HG03558 (cell line): Measurements from ENCODE around the gene PDZD2.
"Not testable (repeated sequence)": the region's sequence is repeated elsewhere in the genome, so short reads cannot be mapped to it uniquely, and the experiment has no call there.

Experiments
- ATAC-seq: cut with Tn5 transposase; IDR thresholded peaks from one replicate; pipeline ENCODE4 v1.9.1; 2021; ENCODE audit warnings: moderate number of reproducible peaks; ENCODE audit not compliant: unreplicated experiment; ENCODE audit errors: extremely low read depth

Gene PDZD2

DNA sequence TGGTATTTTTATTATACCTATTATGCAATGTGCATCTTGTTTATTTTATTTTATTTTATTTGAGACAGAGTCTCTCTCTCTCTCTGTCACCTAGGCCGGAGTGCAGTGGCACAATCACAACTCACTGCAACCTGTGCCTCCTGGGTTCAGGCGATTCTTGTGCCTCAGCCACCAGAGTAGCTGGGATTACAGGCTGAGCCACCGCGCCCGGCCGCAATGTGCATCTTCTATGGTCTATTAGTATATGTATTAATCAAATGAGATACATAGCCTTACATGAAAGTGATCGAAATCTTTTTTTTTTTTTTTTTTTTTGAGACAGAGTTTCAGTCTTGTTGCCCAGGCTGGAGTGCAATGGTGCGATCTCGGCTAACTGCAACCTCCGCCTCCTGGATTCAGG is 89.9 kb downstream of the PDZD2 start:
- not testable (repeated sequence) for ATAC-seq

DNA sequence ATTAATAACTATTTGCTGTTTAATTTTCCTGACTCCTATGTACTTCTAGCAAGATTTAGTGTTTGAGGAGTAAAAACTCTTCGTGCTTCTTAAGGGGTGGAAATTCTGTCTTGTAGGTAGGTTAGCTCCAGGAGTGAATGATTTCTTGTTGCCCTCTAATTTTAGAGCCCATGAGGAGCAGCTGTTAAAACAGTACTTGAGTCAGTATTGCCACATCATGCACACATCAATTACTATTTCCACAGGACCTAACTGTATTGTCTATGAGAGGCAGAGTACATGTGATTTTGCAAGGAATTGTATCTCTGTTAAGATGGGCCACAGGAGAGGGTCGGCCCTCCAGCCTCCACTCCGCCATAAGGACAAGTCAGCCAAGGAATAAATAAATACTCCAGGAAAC is 91.2 kb downstream of the PDZD2 start:
- ATAC-seq, result no peak

DNA sequence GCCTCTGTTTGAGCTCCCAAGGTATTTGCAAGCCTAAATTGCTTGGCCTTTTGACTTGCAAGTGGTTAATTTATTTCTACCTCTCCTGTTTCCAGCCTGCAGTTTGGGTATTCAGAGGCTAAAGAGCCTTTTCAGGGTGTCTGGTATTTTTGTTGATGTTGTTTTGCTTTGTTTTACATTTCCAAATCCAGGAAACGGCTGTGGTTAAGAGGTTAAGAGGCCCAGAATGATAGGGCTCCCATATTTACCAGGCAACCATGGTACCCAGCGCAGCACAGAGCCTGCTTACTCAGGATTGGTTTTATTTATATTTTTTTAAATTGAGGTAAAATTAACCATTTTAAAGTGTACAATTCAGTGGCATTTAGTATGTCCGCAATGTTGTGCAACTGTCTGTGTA is 92.1 kb downstream of the PDZD2 start:
- no peak for ATAC-seq

DNA sequence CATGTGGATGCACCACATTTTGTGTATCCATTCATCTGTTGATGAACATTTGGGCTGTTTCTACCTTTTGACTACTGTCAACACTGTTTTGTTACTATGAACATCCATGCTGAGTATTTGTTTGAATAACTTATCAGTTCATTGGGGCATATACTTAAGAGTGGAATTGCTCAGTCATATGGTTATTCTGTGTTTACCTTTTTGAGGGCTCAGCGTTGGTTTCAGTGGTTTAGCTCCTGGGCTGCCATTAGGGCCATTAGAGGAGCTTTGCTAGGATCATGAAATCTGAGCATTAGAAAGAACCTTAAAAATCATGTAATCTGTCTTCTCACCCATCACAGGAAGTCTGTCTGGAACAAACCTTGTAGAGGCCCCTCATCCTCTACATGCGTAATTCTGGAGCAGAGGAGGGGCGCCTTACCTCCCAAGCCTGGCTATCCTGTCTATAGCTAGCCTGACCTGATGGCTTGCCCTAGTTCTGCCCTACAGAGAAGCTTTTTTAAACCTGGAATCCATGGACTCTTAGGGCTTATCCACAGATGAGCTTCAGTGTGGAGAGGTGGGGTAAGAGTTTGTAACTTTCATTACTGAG is 92.9 kb downstream of the PDZD2 start:
- no peak for ATAC-seq

DNA sequence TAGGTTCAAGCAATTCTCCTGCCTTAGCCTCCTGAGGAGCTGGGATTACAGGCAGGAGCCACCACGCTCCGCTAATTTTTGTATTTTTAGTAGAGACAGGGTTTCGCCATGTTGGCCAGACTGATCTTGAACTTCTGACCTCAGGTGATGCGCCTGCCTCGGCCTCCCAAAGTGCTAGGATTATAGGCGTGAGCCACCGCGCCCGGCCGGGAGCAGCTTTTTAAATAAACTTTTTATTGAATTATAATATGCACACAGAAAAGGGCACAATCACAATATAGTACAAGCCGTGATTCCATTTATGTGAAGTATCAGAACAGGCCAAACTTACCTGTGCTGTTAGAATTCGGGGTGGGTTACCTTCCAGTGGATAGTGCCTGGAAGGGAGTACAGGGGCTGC is 93.9 kb downstream of the PDZD2 start:
- not testable (repeated sequence) for ATAC-seq

DNA sequence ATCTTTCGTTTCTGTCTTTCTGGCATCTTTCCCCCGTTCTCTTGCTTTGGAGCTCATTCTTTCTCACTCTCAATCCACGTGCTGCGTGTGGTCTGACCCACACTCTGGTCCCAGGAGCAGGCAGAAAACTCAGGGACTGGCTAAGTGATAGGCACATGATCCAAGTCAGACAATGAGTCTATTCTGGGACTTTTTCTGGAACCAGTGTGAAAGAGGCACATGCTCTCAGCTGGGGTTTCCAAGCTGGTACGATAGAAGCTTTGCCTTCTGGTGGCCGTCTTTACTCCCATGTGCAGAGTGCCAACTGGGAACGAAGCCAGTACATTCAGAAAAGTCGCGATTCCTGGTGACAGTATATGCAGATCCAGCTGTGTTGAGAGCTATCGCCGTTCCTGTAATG is 94.4 kb downstream of the PDZD2 start:
- ATAC-seq, result no peak

DNA sequence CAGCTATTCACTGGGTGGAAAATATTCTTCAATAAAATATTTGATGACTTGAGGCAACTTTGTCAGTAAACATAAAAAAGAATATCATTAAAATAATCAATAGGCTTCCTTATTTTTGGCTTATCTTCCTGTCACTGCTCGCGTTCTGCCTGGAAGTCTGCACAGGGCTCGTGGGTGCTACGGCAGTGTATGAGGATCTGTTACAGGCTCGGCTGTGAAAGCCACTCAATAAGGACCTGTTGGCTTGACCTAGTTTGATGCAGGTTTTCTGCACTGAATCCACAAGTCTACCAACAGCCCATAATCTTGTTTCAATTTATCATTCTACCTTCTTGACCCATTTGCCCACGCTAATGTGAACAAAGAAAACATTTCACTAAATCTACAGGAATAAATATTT is 97.2 kb downstream of the PDZD2 start:
- no peak for ATAC-seq

DNA sequence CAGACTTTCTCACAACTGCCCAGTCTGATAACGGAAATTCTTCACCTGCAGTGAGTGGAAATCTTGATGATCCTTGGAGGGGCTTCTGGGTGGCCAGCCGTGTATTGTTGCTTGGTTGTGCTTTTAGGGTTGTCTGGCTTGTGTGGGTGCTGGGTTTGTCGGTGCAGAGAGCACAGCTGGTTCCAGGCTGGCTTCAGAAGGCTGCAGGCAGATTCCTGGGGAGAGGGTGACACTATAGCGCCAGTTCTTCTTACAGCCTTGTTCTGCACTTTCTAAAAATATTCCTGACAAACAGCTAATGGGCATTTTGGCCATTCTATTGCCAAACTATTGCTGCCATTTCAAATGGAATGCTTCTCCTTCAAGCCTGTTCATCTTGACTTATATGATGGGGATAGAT is 99.3 kb downstream of the PDZD2 start:
- ATAC-seq, result no peak

DNA sequence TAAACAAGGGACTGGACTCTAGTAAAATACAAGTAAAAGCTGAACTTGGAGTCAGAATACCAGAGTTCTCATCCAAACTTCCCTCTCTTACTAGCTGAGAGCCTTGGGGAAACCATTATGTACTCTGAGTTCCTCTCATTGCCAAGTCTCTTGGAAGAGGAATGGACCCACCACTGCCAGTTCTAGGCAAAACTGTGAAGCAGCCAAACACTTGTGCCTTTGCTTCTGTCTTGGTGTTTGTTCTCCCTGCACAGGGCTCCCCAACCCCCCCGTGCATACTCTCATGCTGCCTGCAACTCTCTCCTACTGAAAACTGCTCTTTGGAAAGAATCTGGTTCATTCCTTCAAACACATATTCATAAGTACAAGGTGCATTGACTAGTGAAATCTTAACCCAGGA is 102.6 kb downstream of the PDZD2 start:
- ATAC-seq, result no peak

DNA sequence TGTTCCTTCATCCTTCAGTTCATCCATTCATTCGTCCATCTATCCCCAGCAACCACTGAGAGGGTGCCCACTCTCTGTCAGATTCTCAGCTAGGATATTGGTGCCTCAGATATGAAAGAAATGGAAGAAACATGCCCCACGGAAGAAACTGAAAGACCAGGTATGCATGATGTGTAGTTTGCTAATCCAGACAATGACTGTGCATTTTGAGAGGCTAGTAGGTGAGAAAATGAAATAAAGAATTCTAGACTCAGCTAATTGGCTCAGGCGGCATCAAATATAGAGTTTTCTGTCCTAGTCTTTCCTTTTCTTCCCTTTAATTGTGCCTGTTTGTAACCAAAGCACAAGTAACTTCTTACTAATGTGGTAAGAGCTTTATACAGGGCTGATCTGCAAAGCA is 104.7 kb downstream of the PDZD2 start:
- ATAC-seq, result no peak

DNA sequence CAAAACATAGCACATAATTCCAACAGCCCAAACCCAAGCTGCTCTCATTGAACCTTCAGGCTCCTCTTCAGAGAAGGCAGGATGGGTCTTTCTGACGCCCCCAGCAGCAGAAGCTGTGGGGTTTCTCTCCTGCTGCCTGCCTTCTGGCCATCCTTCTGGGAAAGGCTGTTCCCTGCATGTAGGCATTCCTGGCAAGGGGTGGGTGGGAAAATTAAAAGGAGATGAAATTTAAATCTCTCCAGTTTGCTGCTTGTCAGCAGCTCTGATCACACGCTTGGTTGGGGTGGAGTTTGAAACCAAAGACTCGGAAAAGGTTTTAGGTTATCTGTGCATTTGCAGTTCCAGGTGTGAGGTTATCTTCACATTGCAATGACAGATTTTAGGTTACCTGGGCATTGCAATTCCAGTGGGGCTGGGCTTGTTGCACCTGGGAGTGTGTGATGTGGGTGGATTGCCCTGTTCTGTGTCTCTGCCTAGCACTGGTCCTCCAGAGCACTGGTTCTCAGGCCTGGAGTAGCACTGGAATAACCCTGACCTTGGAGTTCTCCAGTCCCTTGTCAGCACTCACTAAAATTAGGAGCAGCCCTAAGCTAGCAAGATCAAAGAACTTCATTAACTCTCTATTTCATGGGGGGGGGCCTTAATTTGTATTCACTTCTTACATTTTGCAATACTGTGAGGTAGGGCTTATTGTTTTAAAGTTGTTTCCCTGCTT is 109.7 kb downstream of the PDZD2 start:
- no peak for ATAC-seq

DNA sequence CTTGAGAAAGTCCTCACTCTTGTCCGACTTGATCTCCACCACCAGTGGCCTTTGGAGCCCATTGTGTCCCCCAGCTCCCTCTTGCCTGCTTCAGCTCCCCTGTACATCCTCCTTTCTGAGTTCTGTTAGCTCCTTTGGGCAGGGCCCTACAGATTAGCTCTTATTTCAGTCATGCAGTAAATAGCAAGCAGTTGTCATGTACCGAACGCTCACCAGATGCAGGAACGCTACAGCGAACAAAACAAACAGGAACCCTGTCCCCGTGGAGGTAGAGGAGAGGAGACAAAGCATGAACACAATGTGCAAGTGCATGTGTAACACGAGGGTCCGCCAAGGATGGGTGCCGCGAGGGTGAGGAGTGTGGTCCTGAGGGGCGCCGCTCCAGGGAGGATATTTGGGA is 111.3 kb downstream of the PDZD2 start:
- no peak for ATAC-seq

DNA sequence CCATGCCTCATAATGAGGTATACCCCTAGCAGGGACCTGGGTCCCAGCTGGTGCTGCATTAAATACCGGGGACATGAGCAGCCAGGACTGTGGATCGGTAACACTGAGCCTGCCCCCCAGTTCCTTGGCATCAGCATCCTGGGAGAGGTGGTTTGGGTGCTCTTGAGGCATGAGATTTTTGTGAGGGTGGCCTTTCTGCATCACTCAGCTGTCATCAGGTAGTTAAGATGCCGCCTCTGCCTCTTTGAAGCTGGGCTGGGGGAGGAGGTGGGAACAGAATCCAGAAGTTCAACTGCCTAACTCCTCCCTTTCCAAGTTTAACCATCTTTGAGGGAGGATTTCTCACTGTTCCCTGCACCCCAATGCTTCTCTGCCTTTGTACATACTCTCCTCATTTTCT is 112.7 kb downstream of the PDZD2 start:
- no peak for ATAC-seq

DNA sequence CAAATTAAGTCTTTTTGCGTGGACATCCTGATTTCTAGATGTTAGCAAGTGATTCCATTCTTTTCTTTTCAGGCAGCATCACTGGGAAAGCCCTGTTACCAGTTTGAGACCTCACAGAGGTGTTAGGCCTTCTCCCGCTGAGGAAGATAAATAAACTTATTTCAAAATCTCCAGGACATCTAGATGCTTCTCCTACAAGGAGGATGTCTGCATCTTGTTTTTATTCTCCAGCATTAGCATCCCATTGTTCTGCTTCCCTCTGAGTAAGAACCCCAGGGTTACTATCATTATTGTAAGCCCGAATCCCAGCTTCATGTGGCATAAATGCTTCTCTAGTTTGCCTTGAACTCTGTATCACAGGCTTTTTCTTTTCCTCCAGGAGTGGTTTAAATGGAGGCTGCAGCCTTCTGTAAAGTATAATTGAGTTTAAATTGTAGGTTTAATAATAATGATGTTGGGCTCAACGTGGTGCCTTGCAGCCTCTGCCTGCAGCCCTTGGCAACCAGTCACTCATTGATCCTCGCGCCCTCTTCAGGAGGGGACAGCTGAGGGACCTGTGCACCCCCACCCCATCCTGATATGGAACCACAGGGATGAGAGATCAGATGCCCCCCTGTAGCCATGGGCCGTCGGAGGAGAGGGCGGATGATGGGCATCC is 114.9 kb downstream of the PDZD2 start:
- ATAC-seq, result no peak

DNA sequence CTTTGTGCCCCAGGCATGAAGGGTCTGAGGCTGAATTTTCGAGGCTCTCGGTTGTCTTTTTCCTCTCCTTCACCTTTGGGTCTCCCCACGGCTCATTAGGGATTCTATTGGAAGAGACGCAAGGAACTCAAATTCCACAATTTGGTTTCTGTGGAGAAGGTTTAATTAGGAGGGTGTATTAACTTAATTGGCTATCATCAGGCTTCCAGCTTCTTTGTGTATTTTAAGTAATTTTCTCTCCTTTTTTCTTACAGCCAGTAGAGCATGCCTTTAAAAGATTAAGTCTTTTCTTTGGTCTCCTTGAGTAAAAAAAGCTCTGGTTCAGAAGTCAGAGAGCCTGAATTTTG is 115.4 kb downstream of the PDZD2 start:
- ATAC-seq, result no peak

DNA sequence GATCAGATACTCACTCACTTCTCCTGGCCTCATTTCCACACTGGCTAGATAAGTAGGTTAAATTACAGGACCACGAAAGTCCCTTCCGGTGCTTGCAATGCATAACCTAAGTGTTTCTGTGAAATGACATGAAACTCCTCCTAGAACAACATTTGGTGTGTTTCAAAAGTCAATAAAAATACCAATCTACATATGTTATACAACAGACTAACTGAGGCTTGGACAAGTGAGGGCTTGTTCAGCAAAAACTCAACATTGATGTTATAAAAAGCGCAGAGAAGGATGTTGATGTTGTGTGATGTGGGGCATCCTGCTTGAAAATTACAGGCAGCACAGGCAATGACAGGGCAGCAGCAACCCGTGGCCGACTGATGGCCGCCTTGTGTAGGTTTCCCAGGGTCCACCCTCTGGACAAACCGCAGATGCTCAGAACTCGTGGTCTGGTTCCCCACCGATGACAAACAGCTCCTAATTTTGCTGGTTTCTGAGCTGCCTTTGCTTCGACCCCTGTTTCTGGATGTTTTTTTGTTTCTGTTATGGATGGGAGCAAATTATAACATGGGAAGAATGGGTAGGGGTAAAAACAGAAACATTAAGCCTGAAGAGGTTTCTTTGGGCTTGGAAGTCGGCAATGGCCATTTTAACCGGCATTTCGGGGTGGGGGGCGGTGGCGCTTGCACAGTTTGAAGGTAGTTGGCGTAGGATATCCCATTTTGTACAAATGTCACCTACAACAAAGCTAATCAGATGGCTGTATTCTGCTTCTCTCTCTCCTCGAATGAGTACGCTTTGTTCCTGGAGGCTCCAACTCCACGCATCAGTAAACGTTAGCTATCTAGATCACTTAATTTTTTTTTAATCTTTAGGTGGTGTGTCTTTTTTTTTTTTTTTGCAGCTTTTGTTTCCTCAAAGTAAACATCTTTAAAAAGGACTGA is 116.1 kb downstream of the PDZD2 start:
- no peak for ATAC-seq

DNA sequence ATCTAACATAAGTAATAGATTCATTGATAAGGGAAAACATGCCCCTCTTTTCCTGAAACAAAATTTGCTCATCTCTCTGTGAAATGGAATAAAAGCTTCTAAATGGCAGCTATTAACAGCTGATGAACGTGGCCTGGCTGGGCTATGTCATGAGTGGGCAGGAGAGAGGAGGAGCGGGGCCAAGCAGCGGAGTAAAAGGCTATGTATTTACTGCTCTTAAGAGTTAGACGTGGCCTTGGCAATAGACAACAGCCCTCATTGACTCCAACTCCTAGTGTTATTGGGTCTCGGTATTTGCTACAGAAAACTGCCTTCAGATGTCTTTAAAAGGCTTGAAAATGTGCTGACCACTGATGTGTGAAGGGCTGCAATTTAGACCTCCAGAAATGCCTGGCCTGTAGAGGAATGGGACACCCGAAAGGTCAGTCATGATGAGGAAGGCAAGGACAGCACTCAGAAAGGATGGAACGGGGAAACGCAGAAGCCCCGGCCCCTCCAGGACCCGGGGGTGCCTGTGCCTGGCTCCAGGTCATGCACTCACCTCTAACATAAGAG is 116.8 kb downstream of the PDZD2 start:
- no peak for ATAC-seq

DNA sequence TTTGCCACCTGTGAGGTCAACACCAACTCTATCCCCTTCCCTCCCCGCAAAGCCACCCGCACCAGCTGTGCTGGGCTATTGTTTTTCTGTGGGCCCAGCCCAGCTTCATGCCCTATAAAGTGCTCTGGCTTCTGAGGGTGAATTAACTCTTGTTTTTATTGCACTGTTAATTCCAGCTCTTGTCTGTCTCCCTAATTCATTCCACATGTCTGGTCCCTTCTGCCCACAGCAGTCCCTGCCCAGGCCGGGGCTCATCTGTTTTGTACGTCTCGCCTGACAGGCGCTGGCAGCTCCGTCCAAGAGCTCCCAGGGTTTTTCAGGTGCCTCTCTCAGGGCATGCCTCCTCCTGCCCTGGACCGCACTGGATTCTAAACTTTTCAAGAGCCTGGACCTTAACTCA is 118.9 kb downstream of the PDZD2 start:
- no peak for ATAC-seq

DNA sequence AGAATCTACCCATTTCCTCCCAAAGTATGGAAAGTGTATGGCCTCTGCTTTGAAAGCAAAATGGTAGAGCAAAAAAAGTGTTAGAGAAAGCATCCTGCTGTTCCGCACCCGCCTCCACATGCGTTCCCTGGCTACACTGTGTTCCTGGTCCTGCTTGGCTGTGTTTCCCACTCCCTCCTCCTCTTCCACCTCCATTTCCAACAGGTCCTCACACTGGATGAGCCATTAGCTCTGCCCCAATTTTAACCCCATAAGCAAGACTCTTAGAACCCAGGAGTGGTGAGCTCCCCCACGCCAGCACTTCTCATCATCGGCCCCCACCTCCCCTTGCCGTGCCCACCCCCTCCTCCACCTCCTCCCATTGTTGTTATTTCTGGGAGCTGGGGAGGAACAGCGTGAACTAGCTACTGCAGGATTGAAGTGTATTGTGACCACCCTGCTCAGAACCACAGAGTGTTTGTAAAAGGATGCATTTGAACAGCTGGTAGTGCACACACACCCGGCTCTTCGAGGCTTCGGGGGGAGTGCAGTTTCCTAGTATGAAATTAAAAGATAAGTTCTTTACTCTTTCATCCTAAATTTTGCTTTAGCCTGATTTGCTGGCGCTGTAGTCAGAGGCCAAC is 120.0 kb downstream of the PDZD2 start:
- ATAC-seq, result no peak

DNA sequence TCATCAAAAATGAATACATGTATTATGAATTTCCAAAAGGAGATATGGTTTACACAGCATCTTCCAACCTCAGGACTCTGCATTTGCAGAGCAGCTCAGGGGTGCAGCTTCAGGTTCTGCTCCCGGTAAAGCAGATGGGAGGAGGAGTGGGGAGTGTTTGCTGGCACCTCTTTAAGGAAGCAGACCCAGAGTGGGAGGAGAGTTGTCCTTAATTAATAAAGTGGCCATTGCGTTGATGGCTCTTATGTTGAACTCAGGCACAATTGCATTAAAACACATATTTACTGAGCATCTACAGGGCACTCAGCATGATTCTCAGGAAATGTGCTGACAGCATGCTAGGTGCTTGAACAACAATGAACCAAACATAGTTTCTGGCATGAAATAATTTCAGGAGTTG is 121.0 kb downstream of the PDZD2 start:
- no peak for ATAC-seq
